Naive B cell (primary cell): ENCODE measurements around the gene TM2D1. TPM values are rescaled to one million over a fixed set of nuclear protein-coding genes. Genes with fewer than 3 reads are reported as not detected.

Experiments
- ATAC-seq, 2 donors: fragments of 150-1000 bp; cut with Tn5 transposase; 2 replicates each; pipeline ENCODE4 v1.10.0; 2021; ENCODE audit warnings: low read depth in 2 of 2, mild to moderate bottlenecking in 2 of 2, moderate library complexity in 2 of 2
- DNase-seq: peaks from one replicate; pipeline ENCODE4 v3.0.0; 2022
- H3K27ac Mint-ChIP-seq, 6 donors: one replicate each; pipeline ENCODE4 v1.8.0; 2020 to 2022; ENCODE audit warnings: mild to moderate bottlenecking in 6 of 6, mixed read lengths in 6 of 6, moderate library complexity in 5 of 6, inconsistent platforms in 2 of 6
- H3K27me3 Mint-ChIP-seq, 3 donors: one replicate each; pipeline ENCODE4 v1.8.0; 2021 to 2022; ENCODE audit warnings: mixed read lengths in 3 of 3, mild to moderate bottlenecking in 1 of 3
- H3K36me3 Mint-ChIP-seq, 2 donors: one replicate each; pipeline ENCODE4 v1.8.0; 2020 to 2022; ENCODE audit warnings: mixed read lengths in 2 of 2, inconsistent platforms in 1 of 2, mild to moderate bottlenecking in 1 of 2
- H3K4me1 Mint-ChIP-seq, 3 donors: one replicate each; pipeline ENCODE4 v1.8.0; 2020 to 2022; ENCODE audit warnings: mixed read lengths in 3 of 3, inconsistent platforms in 1 of 3, mild to moderate bottlenecking in 1 of 3, moderate library complexity in 1 of 3
- H3K4me3 Mint-ChIP-seq, 8 donors: one replicate each; pipeline ENCODE4 v1.8.0; 2020 to 2022; ENCODE audit warnings: mild to moderate bottlenecking in 8 of 8, mixed read lengths in 8 of 8, moderate library complexity in 8 of 8, inconsistent platforms in 2 of 8
- H3K9me3 Mint-ChIP-seq, 7 donors: one replicate each; pipeline ENCODE4 v1.8.0; 2020 to 2022; ENCODE audit warnings: mixed read lengths in 7 of 7, mild to moderate bottlenecking in 5 of 7, inconsistent platforms in 2 of 7, moderate library complexity in 1 of 7
- polyA plus RNA-seq, 6 donors: library from polyadenylated mRNA; unstranded; fragments of 300-500 nt; fragmentation: Illumina TruSeq; gene quantifications; one replicate each; pipeline ENCODE4 v1.2.3, GENCODE V29; 2021; ENCODE audit warnings: low read depth in 6 of 6

The TM2D1 gene
- polyA plus RNA-seq, 6 donors from 2014 or later: 47.8 to 74.1 (median 62.1) TPM

GRCh38 chr1:61637470-61637869 lies 87.5 kb downstream of the TM2D1 start:
- ATAC-seq: no peak
- Mint-ChIP-seq H3K4me3 (no peak overlapping the region), H3K27ac (peak overlapping the region in 1 of 6 donors; percentile 27), H3K27me3 (peaks cover 0 to 6% (median 0%) of the 10 kb centered on the region in 3 donors), H3K4me1 (peaks cover 5 to 18% (median 15%) of the 10 kb centered on the region in 3 donors), H3K36me3 (no peaks in the 10 kb centered on the region), H3K9me3 (no peaks in the 10 kb centered on the region)
- no peak for DNase-seq

GRCh38 chr1:61636814-61637213 lies 88.1 kb downstream of the TM2D1 start:
- Mint-ChIP-seq H3K4me1 (peaks cover 5 to 13% (median 11%) of the 10 kb centered on the region in 3 donors), H3K4me3 (no peak overlapping the region), H3K9me3 (no peaks in the 10 kb centered on the region), H3K27ac (no peak overlapping the region), H3K27me3 (peaks cover 0 to 6% (median 0%) of the 10 kb centered on the region in 3 donors), H3K36me3 (no peaks in the 10 kb centered on the region)
- DNase-seq: no peak
- no peak for ATAC-seq

DNA sequence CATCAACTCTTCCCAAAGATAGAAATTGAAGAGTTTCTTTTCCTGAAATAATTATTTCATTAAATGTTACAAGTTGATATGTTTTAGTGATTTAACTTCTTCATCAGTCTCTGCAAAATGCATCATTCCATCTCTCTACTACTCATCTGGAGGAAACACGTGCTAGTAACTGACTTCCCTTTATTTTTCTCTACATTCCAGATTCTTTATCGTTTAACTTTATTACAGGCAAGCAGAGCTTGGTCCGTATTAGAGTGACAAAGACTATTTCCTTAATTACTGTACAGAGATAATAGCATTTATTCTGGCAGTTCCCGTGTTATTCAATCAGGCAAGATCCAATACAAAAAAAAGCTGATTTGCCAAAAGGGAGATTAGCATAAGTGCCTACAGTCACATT lies 88.6 kb downstream of the TM2D1 start:
- peaks cover 0 to 6% (median 0%) of the 10 kb centered on the region in 3 donors for H3K27me3 Mint-ChIP-seq
- DNase-seq: no peak
- no peaks in the 10 kb centered on the region for H3K9me3 Mint-ChIP-seq
- peaks cover under 1 to 9% (median 7%) of the 10 kb centered on the region in 3 donors for H3K4me1 Mint-ChIP-seq
- ATAC-seq: no peak
- H3K36me3 Mint-ChIP-seq: no peaks in the 10 kb centered on the region
- H3K4me3 Mint-ChIP-seq: no peak overlapping the region
- H3K27ac Mint-ChIP-seq: no peak overlapping the region

- peaks cover 0 to 6% (median 0%) of the 10 kb centered on the region in 3 donors for H3K27me3 Mint-ChIP-seq
- DNase-seq (no peak), ATAC-seq (no peak)
- H3K4me1 Mint-ChIP-seq: peaks cover 0 to under 1% (median 0%) of the 10 kb centered on the region in 3 donors
- H3K4me3 Mint-ChIP-seq: no peak overlapping the region
- H3K27ac Mint-ChIP-seq: no peak overlapping the region
- no peaks in the 10 kb centered on the region for H3K36me3 Mint-ChIP-seq
- H3K9me3 Mint-ChIP-seq: no peaks in the 10 kb centered on the region
These were observed 89.4 kb downstream of the TM2D1 start for GRCh38 chr1:61635557-61635956.

- H3K9me3 Mint-ChIP-seq: no peaks in the 10 kb centered on the region
- DNase-seq (no peak), ATAC-seq (no peak)
- no peaks in the 10 kb centered on the region for H3K36me3 Mint-ChIP-seq
- no peak overlapping the region for H3K4me3 Mint-ChIP-seq
- H3K4me1 Mint-ChIP-seq: no peaks in the 10 kb centered on the region
- H3K27ac Mint-ChIP-seq: no peak overlapping the region
- H3K27me3 Mint-ChIP-seq: peaks cover 0 to 8% (median 0%) of the 10 kb centered on the region in 3 donors
These were observed 93.5 kb downstream of the TM2D1 start for GRCh38 chr1:61631436-61631835.

Other genes with a start within 250 kb of the TM2D1 start
- 10 to 100 TPM in 4 of 6 donors, 1 to 10 TPM in 2; 5.5 to 18.9 (median 11.0) TPM for gene PATJ, start 17.3 kb upstream of the TM2D1 start, polyA plus RNA-seq